ENCODE measurements around the gene FAM120B. TPM values are rescaled to one million over a fixed set of nuclear protein-coding genes. Genes with fewer than 3 reads are reported as not detected.

Gene FAM120B
- total RNA-seq, 4 donors from 2014 or later = 16.8 to 35.0 (median 22.2) TPM

DNA sequence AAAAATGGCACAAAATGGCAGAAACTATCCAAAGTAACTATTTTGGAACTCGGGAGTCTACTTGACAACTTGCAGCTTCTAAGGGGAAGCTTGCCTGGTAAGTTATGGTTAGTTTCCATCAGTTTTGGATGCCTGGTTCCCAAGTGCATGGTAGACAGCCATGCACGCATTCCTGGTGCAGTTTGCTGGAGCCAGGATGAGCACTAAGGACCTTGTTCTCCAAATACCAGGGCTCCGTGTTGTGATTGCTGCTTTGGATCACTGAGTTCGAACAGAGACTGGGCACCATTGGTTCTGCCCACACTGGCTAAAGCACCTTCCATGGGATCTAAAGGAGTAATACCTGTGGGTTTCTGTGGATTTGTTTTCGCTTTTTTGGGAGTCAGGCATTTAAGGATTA lies 103.7 kb downstream of the FAM120B start:
- no peak for ATAC-seq (ENCODE audit: low FRiP score)
- no peak for DNase-seq (ENCODE audit: low spot score)
- TF ChIP-seq, protein P1, sequence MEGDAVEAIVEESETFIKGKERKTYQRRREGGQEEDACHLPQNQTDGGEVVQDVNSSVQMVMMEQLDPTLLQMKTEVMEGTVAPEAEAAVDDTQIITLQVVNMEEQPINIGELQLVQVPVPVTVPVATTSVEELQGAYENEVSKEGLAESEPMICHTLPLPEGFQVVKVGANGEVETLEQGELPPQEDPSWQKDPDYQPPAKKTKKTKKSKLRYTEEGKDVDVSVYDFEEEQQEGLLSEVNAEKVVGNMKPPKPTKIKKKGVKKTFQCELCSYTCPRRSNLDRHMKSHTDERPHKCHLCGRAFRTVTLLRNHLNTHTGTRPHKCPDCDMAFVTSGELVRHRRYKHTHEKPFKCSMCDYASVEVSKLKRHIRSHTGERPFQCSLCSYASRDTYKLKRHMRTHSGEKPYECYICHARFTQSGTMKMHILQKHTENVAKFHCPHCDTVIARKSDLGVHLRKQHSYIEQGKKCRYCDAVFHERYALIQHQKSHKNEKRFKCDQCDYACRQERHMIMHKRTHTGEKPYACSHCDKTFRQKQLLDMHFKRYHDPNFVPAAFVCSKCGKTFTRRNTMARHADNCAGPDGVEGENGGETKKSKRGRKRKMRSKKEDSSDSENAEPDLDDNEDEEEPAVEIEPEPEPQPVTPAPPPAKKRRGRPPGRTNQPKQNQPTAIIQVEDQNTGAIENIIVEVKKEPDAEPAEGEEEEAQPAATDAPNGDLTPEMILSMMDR (IDR thresholded peaks at IDR 0.05) = no peak

DNA sequence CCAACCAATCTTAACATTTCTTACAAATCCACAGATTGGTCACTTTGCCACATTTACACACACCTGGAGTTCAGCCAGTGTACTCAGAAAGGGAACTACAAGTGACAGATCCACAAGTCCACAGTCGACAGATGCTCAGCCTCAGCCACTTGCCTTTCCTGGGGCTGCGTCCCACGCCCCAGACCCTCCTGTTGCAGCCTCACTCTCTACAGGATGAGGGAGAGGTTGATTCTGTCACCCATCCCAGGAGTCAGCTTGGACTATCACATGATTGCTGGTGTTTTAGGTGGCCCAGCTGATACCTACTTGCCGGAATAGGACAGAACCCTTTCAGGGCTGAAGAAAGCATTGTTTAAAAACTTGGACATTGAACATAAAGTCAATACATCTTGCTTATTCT lies 108.8 kb downstream of the FAM120B start:
- no peak for DNase-seq (ENCODE audit: low spot score)
- TF ChIP-seq, protein P1 (IDR thresholded peaks at IDR 0.05) = no peak
- no peak for ATAC-seq (ENCODE audit: low FRiP score)

DNA sequence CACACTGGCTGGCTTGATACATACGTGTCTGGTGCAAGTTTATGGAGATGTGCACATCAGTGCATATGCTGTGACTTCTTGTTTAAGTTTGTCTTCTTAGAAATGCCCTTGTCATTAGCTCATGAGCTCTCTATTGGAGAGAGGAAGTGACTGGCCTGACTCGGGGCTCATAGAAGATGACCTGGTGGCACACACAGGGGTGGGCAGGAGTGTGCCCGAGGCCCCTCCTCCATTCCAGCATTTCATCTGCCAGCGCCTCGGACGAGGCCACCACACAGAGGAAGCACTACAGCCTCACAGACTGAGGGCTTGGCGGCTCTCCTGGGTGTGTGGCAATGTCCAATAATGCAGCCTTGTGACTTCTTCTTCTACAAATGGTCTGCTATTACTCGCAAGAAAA lies 109.7 kb downstream of the FAM120B start:
- TF ChIP-seq, protein P1 (IDR thresholded peaks at IDR 0.05) = no peak
- no peak for ATAC-seq (ENCODE audit: low FRiP score)
- no peak for DNase-seq (ENCODE audit: low spot score)

DNA sequence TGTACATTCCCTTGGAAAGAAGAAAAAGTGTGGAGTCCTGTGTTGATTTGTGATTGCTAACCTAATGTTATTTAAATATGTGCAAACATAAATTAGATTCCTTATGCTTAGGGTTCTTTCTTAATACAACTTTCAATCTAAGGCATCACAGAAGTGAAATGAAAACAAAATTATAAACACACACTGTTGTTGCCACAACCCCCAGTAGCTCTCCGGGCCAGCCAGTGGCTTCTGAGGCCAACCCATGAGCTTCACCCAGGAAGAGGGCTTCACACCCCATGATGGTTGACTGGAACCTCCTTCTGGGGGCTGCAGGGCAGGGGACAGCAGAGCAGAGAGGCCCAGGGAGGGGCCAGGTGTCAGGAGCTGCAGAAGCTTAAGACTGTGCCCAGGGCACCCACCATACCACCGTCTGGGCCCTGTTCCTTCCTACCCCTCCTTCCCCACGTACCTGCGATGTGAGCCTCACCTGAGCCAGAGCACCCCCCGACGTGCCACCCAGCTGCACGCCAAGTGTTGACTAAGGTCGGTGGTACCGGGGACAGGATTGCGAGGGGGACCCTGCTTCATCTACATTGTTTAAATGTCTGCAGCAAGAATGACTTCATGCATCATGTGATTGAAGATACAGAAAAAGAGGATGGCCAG lies 110.5 kb downstream of the FAM120B start:
- ATAC-seq (ENCODE audit: low FRiP score) = no peak
- TF ChIP-seq, protein P1 (IDR thresholded peaks at IDR 0.05) = no peak
- no peak for DNase-seq (ENCODE audit: low spot score)

DNA sequence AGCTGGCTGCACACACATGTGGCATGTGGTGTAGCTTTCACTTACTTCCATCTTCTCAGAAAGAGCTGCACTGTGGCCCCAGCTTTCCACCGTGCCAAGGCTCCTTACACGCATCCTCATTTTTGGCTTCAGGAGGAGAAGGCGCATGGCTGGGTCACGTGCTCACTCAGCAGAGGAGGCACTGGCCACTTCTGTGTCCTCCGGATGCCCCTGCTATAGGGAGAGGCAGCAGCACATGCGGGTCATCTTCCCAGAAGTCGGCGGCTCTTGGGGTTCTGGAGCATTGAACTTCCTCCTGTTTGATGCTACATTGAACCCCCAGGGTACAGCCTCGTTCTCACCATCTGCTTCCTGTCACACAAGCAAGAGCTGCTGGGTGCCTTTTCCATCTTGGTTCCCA lies 111.3 kb downstream of the FAM120B start:
- ATAC-seq (ENCODE audit: low FRiP score) (no peak), DNase-seq (ENCODE audit: low spot score) (no peak)
- TF ChIP-seq, protein P1 (IDR thresholded peaks at IDR 0.05) = no peak

DNA sequence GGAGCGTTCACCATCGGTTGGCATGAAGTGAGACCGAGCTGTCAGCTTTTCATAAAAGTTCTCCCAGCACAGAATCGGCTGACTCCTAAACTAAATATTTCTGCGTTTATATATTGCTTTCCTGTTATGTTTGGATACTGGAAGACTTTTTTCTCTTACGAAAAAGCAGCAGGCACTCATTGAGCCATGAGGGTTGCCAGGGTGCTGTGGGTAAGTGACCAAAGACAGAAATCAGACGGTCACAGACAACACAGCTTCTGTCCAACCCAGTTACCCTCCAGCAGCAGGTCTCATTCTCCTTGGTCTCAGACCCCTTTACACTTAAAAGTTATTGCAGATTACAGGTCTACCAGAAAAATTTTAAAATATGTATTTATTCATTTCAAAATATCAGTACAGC lies 113.7 kb downstream of the FAM120B start:
- TF ChIP-seq, protein P1 (IDR thresholded peaks at IDR 0.05) = no peak
- DNase-seq (ENCODE audit: low spot score) (no peak), ATAC-seq (ENCODE audit: low FRiP score) (no peak)

Data from omental fat pad (tissue), 4 donors.